ENCODE data around the gene WDR46. TPM values are rescaled to one million over a fixed set of nuclear protein-coding genes. Genes with fewer than 3 reads are reported as not detected.

The WDR46 gene
- total and polyA plus RNA-seq, 2 of the 13 experiments (the other 11 are each of a cell fraction or from before 2014, with no cell fraction given), result 47.4 to 105 TPM

DNA sequence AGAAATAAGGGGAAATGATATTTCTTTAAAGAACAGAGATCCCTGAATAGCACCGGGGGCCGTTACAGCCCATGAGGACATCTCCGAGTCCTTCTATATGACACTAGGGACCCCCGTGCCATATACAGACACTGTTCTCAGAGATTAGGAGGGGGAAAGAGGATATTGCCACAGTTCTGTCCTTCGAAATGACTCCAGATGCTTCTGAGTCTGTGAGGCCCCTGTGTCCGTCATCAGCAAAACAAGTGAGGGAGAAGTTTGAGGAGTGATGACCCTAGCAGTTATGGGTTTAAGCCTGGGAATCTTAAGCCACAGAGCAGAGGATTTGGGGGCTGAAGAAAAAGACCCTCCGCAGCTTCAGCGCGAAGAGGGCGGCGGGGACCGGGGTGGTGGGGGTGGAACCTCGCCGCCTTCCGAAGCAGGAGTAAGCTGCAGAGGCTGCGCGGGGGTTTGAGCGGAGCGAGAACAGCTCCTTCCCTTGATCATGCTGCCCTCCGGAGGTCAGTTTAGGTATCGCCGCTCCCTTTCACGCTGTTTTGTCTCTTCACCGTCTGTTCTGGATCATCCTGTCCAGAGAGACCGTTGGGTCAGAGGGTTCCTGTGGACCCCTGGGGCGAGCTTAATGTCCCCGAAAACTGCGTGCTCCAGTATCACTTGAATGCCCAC, 40.9 kb downstream of the WDR46 start (continued):
- TF ChIP-seq, protein P1, sequence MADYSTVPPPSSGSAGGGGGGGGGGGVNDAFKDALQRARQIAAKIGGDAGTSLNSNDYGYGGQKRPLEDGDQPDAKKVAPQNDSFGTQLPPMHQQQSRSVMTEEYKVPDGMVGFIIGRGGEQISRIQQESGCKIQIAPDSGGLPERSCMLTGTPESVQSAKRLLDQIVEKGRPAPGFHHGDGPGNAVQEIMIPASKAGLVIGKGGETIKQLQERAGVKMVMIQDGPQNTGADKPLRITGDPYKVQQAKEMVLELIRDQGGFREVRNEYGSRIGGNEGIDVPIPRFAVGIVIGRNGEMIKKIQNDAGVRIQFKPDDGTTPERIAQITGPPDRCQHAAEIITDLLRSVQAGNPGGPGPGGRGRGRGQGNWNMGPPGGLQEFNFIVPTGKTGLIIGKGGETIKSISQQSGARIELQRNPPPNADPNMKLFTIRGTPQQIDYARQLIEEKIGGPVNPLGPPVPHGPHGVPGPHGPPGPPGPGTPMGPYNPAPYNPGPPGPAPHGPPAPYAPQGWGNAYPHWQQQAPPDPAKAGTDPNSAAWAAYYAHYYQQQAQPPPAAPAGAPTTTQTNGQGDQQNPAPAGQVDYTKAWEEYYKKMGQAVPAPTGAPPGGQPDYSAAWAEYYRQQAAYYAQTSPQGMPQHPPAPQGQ (CRISPR knock-in tag; IDR thresholded peaks at IDR 0.05; ENCODE audit: borderline replicate concordance), result no peak
- TF ChIP-seq ZFP37 (CRISPR knock-in tag; IDR thresholded peaks at IDR 0.05; ENCODE audit: borderline replicate concordance), result no peak
- no peak for TF ChIP-seq GABPA (IDR thresholded peaks at IDR 0.05; ENCODE audit: low read depth, low read length)
- no peak for TF ChIP-seq GABPA (CRISPR knock-in tag; IDR thresholded peaks at IDR 0.05; ENCODE audit: low read depth)
- TF ChIP-seq HOXA5 (CRISPR knock-in tag; IDR thresholded peaks at IDR 0.05), result 0 out of 2 replicates have a peak, but pooled peaks have one; percentile 55
- TF ChIP-seq, protein P2, sequence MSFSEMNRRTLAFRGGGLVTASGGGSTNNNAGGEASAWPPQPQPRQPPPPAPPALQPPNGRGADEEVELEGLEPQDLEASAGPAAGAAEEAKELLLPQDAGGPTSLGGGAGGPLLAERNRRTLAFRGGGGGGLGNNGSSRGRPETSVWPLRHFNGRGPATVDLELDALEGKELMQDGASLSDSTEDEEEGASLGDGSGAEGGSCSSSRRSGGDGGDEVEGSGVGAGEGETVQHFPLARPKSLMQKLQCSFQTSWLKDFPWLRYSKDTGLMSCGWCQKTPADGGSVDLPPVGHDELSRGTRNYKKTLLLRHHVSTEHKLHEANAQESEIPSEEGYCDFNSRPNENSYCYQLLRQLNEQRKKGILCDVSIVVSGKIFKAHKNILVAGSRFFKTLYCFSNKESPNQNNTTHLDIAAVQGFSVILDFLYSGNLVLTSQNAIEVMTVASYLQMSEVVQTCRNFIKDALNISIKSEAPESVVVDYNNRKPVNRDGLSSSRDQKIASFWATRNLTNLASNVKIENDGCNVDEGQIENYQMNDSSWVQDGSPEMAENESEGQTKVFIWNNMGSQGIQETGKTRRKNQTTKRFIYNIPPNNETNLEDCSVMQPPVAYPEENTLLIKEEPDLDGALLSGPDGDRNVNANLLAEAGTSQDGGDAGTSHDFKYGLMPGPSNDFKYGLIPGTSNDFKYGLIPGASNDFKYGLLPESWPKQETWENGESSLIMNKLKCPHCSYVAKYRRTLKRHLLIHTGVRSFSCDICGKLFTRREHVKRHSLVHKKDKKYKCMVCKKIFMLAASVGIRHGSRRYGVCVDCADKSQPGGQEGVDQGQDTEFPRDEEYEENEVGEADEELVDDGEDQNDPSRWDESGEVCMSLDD (CRISPR knock-in tag; IDR thresholded peaks at IDR 0.05; ENCODE audit: borderline replicate concordance), result no peak
- TF ChIP-seq, protein P3, sequence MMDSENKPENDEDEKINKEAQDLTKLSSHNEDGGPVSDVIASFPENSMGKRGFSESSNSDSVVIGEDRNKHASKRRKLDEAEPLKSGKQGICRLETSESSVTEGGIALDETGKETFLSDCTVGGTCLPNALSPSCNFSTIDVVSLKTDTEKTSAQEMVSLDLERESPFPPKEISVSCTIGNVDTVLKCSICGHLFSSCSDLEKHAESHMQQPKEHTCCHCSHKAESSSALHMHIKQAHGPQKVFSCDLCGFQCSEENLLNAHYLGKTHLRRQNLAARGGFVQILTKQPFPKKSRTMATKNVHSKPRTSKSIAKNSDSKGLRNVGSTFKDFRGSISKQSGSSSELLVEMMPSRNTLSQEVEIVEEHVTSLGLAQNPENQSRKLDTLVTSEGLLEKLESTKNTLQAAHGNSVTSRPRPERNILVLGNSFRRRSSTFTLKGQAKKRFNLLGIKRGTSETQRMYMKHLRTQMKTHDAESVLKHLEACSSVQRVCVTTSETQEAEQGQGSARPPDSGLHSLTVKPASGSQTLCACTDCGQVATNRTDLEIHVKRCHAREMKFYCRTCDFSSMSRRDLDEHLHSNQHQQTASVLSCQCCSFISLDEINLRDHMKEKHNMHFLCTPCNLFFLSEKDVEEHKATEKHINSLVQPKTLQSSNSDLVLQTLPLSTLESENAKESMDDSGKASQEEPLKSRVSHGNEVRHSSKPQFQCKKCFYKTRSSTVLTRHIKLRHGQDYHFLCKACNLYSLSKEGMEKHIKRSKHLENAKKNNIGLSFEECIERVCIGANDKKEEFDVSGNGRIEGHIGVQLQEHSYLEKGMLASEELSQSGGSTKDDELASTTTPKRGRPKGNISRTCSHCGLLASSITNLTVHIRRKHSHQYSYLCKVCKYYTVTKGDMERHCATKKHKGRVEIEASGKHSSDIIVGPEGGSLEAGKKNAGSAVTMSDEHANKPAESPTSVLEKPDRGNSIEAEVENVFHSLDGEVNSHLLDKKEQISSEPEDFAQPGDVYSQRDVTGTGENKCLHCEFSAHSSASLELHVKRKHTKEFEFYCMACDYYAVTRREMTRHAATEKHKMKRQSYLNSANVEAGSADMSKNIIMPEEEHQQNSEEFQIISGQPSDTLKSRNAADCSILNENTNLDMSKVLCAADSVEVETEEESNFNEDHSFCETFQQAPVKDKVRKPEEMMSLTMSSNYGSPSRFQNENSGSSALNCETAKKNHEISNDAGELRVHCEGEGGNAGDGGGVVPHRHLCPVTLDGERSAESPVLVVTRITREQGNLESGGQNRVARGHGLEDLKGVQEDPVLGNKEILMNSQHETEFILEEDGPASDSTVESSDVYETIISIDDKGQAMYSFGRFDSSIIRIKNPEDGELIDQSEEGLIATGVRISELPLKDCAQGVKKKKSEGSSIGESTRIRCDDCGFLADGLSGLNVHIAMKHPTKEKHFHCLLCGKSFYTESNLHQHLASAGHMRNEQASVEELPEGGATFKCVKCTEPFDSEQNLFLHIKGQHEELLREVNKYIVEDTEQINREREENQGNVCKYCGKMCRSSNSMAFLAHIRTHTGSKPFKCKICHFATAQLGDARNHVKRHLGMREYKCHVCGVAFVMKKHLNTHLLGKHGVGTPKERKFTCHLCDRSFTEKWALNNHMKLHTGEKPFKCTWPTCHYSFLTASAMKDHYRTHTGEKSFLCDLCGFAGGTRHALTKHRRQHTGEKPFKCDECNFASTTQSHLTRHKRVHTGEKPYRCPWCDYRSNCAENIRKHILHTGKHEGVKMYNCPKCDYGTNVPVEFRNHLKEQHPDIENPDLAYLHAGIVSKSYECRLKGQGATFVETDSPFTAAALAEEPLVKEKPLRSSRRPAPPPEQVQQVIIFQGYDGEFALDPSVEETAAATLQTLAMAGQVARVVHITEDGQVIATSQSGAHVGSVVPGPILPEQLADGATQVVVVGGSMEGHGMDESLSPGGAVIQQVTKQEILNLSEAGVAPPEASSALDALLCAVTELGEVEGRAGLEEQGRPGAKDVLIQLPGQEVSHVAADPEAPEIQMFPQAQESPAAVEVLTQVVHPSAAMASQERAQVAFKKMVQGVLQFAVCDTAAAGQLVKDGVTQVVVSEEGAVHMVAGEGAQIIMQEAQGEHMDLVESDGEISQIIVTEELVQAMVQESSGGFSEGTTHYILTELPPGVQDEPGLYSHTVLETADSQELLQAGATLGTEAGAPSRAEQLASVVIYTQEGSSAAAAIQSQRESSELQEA (CRISPR knock-in tag; IDR thresholded peaks at IDR 0.05; ENCODE audit: not compliant biosample characterization), result no peak
- TF ChIP-seq, protein P4, sequence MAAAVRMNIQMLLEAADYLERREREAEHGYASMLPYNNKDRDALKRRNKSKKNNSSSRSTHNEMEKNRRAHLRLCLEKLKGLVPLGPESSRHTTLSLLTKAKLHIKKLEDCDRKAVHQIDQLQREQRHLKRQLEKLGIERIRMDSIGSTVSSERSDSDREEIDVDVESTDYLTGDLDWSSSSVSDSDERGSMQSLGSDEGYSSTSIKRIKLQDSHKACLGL (CRISPR knock-in tag; IDR thresholded peaks at IDR 0.05), result no peak
- 0 out of 2 replicates have a peak, but pooled peaks have one; percentile 18 for TF ChIP-seq NRL (CRISPR knock-in tag; IDR thresholded peaks at IDR 0.05; ENCODE audit: borderline replicate concordance)
- peak; percentile 11; the same call in 1 of the 2 replicates for TF ChIP-seq FOXA3 (CRISPR knock-in tag; IDR thresholded peaks at IDR 0.05)
- TF ChIP-seq, protein P5, sequence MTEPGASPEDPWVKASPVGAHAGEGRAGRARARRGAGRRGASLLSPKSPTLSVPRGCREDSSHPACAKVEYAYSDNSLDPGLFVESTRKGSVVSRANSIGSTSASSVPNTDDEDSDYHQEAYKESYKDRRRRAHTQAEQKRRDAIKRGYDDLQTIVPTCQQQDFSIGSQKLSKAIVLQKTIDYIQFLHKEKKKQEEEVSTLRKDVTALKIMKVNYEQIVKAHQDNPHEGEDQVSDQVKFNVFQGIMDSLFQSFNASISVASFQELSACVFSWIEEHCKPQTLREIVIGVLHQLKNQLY (CRISPR knock-in tag; IDR thresholded peaks at IDR 0.05), result peak; percentile 35; the same call in 1 of the 2 replicates
- no peak for TF ChIP-seq ZC3H13 (CRISPR knock-in tag; IDR thresholded peaks at IDR 0.05)
- TF ChIP-seq ZNF615 (CRISPR knock-in tag; IDR thresholded peaks at IDR 0.05; ENCODE audit: borderline replicate concordance), result no peak
- no peak for TF ChIP-seq ZFP90 (CRISPR knock-in tag; IDR thresholded peaks at IDR 0.05; ENCODE audit: borderline replicate concordance)
- TF ChIP-seq ARNT (IDR thresholded peaks at IDR 0.05), result no peak
